ENCODE measurements around the gene TMEM163.

TMEM163 gene

DNA sequence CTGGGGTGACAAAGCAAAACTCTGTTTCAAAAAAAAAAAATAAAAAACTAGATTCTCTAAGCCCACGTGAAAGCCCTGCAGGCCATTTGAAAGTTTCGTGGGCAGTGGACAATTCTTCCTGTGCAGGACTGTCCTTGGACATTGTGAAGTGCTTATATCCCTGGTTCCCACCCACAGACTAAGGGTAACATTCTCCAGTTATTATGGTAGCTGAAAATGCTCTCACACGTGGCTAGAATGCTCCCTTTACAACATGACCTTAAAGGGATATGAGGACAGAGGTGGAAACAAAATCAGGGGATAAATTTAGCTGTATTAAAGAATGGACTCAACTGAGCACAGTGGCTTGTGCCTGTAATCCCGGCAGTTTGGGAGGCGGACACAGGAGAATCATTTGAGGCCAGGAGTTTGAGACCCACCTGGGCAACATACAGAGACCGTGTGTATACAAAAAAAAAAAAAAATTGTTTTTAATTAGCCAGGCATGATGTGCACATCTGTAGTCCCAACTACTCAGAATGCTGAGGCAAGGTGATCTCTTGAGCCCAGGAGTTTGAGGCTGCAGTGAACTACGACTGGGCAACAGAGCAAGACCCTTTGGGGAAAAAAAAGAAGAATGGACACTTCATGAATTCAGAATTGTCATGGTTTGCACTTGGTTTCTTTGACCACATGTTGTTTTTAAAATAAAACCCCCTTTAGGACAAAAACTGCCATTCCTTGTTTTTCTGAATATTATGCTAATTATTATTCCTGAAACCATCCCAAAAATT lies 297.1 kb downstream of the TMEM163 start:
- TF ChIP-seq, protein P1, sequence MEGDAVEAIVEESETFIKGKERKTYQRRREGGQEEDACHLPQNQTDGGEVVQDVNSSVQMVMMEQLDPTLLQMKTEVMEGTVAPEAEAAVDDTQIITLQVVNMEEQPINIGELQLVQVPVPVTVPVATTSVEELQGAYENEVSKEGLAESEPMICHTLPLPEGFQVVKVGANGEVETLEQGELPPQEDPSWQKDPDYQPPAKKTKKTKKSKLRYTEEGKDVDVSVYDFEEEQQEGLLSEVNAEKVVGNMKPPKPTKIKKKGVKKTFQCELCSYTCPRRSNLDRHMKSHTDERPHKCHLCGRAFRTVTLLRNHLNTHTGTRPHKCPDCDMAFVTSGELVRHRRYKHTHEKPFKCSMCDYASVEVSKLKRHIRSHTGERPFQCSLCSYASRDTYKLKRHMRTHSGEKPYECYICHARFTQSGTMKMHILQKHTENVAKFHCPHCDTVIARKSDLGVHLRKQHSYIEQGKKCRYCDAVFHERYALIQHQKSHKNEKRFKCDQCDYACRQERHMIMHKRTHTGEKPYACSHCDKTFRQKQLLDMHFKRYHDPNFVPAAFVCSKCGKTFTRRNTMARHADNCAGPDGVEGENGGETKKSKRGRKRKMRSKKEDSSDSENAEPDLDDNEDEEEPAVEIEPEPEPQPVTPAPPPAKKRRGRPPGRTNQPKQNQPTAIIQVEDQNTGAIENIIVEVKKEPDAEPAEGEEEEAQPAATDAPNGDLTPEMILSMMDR (IDR thresholded peaks at IDR 0.05; ENCODE audit: insufficient read depth, missing control alignments) = no peak
- FAIRE-seq (no peak), DNase-seq (ENCODE audit: insufficient read length, low spot score) (no peak)

- TF ChIP-seq, protein P1 (IDR thresholded peaks at IDR 0.05; ENCODE audit: insufficient read depth, missing control alignments) = no peak
- DNase-seq (ENCODE audit: insufficient read length, low spot score) (no peak), FAIRE-seq (no peak)
Observed at GRCh38 chr2:134420920-134421319, 297.9 kb downstream of the TMEM163 start.

- TF ChIP-seq, protein P1 (IDR thresholded peaks at IDR 0.05; ENCODE audit: insufficient read depth, missing control alignments) = no peak
- no peak for DNase-seq (ENCODE audit: insufficient read length, low spot score)
Observed at GRCh38 chr2:134420259-134420658, 298.5 kb downstream of the TMEM163 start.

DNA sequence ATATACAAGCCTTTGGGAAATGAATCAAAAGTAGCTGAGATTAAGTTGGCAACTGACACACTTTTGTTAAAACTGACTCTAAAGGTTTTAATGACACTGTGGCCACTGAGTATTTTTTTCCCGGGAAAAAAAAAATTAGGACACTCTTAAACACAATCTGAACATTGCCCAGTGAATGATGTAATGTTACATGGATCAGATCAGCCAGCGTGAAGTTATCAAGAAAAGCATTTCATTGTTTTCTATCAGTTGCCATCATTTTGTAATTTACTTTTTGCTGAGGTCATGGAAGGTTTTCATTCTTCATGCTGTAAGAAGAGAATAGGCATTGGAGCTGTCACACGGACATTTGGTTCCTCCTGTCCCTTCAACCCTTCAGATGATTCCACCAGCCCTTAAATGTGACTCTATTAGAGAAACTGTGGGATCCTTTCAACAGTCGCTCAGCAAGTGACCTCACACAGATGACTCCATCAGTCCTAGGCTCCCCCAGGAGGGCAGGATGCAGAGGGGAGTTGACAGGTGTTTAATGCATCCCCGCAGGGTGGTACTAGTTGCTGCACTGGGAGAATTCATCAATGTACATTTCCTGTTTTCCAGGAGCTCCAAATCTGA lies 300.7 kb downstream of the TMEM163 start:
- FAIRE-seq (no peak), DNase-seq (ENCODE audit: insufficient read length, low spot score) (no peak)
- TF ChIP-seq, protein P1 (IDR thresholded peaks at IDR 0.05; ENCODE audit: insufficient read depth, missing control alignments) = no peak

More at GRCh38 chr2:134420259-134420658, 298.5 kb downstream of the TMEM163 start:
- FAIRE-seq = no peak

DNA sequence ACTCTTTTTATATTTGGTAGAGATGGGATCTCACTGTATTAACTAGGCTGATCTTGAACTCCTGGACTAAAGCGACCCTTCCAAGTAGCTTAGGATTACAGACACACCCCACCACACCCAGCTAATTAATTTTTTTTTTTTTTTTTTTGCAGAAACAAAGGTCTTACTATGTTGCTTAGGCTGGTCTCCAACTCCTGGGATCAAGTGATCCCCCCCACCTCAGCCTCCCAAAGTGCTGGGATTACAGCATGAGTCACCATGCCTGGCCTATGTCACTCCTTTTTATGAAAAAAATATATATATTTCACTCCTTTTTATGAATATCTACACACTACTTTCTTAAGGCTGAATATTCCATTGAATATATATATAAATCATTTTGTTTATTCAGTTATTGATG lies 302.2 kb downstream of the TMEM163 start:
- DNase-seq (ENCODE audit: insufficient read length, low spot score) (no peak), FAIRE-seq (no peak)
- TF ChIP-seq, protein P1 (IDR thresholded peaks at IDR 0.05; ENCODE audit: insufficient read depth, missing control alignments) = no peak

DNA sequence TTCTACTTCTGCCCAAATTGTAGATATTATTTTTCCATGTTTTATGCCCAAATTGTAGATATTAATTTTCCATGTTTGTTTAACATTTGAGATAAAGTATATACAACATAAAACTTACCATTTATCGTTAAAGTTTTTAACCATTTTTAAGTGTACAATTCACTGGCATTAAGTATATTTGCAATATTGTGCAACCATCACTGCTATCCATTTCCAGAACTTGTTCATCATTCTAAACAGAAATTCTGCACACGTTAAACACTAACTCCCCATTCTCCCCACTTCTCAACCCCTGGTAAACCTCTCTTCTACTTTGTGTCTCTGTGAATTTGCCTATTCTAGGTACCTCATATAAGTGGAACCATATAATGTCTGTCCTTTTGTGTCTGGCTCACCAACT lies 302.8 kb downstream of the TMEM163 start:
- DNase-seq (ENCODE audit: insufficient read length, low spot score) (no peak), FAIRE-seq (no peak)
- TF ChIP-seq, protein P1 (IDR thresholded peaks at IDR 0.05; ENCODE audit: insufficient read depth, missing control alignments) = no peak

DNA sequence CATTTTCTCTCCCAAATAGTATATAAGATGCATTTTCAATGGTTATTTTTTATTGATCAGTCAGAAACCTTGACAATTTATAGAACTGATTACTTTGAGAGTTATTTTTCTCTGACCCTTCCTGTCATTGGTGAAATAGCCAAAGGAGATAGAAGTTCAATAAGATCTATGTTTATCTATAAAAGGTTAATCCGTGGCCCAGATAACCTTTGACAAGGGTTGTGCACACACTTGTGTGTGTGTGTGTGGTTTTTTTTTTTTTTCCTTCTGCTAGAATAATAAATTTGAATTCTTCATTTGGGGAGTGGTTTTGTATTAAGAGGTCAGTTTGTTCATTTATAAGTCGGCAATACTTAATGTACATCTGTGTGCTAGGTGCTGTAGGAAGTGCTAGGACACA lies 304.9 kb downstream of the TMEM163 start:
- FAIRE-seq = no peak
- TF ChIP-seq, protein P1 (IDR thresholded peaks at IDR 0.05; ENCODE audit: insufficient read depth, missing control alignments) = no peak
- DNase-seq (ENCODE audit: insufficient read length, low spot score) = no peak

Data from D721Med (cell line).